AML-193 (cell line): Measurements from ENCODE around the gene PATJ.
"Not testable (repeated sequence)": the region's sequence is repeated elsewhere in the genome, so short reads cannot be mapped to it uniquely, and the experiment has no call there.

Experiments used
- DNase-seq, 2 experiments: peaks; one replicate each; lab custom pipeline; 2025; lab: John Stamatoyannopoulos, UW

The PATJ gene

DNA sequence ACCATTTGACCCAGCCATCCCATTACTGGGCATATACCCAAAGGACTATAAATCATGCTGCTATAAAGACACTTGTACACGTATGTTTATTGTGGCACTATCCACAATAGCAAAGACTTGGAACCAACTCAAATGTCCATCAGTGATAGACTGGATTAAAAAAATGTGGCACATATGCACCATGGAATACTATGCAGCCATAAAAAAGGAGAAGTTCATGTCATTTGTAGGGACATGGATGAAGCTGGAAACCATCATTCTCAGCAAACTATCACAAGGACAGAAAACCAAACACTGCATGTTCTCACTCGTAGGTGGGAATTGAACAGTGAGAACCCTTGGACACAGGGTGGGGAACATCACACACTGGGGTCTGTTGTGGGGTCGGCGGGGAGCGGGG, 206.4 kb downstream of the PATJ start:
- DNase-seq: not testable (repeated sequence)

DNA sequence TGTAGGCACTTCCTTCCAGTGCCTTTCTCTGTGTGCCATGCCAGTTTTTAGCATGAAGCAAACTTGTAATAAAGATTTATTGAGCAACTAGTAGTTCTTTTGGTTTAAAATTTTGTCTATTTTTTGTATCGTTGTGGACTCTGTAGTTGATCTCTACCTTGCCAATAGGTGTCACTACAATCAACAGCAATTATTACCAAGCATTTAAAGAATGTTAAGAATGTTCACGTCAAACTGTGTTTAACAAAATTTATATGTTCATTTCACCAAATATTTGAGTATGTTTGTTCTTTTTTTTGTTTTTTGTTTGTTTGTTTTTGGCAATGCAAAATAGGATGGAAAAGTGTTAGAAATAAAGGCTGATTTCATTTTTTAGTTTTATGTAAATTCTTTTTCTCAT, 208.1 kb downstream of the PATJ start:
- DNase-seq: no peak

DNA sequence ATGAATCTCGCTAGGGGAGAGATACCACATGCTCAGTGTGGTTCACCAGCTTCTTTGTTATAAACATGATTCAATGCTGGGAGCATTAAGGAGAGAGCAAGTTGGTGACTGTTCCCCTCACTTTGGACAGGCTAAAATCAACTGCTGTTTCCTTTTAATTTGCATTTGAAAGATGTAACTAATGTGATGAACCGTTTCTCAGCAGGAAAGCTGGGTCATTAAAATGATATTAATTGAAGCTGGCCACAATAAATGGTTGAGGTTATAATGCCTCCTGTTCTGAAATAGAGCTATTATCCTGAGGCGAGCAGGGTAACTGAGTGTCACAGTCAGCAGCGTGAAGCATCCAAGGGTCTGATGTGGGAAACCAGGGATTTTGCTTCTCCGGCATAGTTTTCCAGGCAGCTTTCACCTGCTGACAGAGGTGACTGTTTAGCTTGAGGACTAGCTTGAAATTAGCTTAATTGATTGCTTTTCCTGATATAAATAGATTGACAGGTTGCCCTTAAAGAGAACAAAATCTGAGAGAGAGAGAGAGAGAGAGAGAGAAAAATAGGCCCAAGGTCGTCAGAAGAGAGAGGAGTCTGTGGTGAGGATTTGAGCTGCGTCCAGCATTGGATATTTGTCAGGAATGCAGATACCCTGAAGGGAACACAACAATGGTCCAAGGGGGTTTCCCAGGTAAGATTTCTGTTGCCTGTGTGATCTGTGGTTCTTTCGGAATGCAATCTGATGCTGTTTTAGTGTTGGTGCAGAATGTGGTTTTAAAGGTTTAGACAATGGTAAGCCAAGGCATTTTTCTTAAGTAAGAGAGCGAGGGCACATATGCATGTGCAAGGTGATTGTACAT, 209.7 kb downstream of the PATJ start:
- DNase-seq: no peak

DNA sequence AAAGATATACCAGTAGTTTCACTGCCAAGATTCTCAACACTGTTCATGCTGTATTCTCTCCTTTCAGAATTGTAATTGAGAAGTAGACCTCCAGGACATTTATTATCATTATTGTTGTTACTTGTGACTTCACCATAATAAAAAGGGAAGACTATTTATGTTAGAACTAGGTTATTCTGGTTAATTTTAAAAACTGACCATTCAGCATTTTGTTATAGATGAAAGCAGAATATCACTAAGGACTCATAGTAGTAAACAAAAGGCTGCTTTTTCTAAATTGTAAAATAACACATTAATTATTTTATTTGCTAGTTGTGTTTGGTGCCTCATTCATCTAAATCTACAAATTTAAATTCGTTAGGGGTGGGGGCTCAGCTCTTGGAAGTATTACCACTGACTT, 210.4 kb downstream of the PATJ start:
- no peak for DNase-seq

DNA sequence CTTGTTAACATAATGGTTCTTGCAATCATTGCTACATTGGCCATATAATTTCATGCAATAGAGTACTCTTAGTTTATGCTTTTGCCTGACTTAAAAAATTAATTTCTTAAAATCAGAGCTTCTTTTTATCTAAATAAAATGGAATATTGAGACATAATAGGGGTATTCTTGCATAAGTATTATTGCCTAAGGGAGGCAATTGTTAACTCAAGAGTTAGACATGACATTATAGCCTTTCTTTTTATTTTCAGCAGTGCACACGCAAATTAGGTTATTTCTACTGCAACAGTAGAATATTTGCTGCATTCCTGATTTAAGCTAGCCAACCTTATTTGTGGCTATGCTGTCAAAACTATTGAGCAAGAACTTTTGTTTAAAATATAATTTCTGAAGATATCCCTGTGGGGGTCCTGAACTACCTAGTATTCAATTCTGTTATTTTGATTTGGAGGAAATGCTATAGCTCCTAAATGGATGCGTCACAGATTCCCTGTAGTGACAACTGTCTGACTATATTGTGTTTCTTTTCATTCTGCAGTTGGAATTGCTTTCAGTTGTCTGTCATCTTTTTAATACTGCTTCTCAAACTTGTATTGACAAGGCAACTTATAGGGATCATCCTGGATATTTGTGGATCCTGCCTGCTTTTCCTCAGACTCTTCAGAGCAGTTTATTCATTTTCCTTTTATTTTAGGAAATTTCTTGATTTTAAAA, 211.0 kb downstream of the PATJ start:
- no peak for DNase-seq

DNA sequence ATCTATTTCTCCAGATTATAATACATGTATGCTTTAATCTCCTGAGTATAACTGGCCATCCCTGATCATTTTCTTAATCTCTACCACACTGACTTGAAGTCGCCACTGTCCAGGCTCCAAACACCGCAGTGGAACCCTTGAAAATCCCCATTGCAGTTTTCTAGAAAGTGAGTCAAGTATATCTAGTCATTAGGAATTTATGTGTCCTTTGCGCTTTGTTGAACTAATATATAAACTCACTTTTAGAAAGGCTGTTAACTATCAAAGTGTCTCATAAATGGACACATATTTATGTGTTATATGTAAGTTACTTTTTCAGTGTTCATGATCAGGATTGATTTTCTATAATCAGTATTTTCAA, 211.5 kb downstream of the PATJ start:
- no peak for DNase-seq

DNA sequence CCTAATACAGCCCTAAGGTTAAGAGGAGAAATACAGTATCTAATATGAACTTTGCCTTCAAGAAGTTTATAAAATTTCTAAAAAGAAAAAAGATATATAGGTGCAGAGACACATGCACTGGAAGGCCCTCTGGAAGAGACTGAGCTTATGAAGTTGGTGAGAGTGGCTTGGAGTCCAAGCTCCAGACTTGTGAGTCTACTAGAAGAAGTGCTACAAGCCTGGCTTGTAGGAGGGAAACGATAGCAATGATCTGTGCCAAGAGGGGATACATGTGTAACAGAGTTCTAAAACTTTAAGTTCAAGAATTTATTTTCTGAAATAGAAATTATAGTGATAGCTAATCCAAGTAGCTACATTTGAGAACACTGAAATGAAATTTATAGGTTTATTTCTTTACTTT, 213.0 kb downstream of the PATJ start:
- DNase-seq: no peak

DNA sequence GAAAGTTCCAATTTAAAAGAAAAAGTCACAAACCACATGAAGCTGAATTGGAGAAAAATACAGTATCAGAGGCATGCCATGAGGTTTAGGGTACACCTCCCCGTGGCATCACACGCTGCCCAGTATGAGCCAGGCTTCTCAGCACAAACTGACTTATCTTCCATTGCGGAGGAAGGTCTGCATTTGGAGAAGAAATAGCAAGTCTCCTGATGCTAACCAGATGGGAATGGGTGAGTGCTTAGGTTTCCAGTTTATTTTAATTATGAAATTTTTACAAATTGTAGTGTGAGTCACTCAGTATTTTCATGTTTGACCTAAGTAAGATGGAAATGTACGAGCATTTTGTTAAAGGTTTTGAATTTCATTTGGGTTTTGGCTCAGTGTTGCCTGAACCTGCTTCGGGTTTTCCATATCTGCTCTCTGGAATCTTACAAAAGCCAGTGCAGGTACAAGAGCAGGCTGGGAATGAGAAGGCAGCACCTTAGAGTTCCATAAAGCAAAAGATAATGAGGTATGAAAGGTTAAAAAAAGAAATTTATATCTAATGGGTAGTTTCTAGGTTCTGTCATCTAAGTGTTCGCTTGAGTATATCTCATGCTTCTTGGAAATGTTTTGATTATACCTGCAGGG, 213.9 kb downstream of the PATJ start:
- DNase-seq: no peak

DNA sequence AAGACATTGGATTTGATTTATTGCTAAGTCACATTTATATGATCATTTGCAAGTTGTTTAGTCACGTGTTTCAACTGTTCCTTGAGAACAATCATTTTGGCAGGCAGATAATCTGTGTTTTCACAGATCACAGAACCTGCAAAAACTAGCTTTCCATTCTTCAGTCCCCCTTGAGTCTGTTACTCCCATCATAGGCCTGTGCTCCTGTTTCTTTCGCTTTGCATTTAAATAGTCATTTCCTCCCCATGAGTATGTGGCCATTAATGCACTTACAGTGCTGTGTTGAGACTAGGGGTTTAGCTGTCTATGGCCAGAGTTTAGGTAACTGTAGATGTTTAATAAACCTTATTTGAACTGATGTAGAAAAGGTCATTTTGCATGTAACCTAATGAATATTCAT, 214.5 kb downstream of the PATJ start:
- no peak for DNase-seq

DNA sequence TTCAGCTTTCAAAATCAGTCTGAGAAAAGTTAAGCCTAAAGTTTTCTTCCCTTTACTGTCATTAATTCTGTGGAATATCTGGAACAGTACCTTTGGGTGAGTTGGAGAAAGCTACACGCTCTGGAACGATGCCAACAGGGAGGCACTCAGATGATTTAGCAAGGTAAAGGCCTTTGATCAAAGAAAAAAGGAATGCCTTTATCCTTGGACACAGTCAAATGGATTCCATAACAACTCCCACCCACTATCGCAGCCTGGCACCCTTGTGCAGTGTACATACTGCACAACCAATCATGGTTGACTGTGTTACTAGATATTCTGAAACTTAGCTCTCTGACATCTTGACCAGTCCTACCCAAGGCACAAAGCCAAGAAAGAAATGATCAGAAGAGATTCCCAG, 218.7 kb downstream of the PATJ start:
- DNase-seq: no peak

DNA sequence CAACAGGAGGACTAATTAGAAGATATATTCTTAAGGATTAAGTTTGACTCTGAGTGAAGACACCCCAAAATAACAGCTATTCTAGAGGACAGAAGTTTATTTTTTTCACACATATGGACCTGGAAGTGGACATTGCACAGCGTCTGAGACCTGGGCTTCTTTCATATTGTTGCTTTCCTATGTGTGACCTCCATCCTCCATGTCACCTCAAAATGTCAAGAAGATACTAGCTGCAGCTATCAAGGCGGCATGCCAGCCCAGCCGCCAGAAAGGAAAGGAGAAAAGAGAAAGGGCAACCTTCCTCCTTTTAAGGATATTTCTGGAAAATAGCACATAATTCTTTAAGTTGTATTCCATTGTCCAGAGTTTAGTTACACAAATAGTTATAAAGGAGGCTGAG, 220.4 kb downstream of the PATJ start:
- no peak for DNase-seq

DNA sequence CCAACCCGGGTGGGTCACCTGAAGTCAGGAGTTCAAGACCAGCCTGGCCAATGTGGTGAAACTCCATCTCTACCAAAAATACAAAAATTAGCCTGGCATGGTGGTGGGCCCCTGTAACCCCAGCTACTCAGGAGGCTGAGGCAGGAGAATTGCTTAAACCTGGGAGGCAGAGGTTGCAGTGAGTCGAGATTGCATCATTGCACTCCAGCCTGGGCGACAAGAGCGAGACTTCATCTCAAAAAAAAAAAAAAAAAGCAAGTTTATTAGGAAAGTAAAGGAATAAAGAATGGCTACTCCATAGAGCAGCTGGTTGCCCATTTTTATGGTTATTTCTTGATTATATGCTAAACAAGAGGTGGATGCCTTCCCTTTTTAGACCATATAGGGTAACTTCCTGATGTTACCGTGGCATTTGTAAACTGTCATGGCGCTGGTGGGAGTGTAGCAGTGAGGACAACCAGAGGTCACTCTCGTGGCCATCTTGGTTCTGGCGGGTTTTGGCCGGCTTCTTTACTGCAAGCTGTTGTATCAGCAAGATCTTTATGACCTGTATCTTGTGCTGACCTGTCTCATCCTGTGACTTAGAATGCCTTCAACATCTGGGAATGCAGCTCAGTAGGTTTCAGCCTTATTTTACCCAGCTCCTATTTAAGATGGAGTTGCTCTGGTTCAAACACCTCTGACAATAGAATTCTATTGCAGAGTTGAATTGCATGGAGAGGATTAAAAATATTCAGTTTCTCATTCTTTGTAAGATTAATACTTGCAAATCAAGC, 224.4 kb downstream of the PATJ start:
- DNase-seq: not testable (repeated sequence)

DNA sequence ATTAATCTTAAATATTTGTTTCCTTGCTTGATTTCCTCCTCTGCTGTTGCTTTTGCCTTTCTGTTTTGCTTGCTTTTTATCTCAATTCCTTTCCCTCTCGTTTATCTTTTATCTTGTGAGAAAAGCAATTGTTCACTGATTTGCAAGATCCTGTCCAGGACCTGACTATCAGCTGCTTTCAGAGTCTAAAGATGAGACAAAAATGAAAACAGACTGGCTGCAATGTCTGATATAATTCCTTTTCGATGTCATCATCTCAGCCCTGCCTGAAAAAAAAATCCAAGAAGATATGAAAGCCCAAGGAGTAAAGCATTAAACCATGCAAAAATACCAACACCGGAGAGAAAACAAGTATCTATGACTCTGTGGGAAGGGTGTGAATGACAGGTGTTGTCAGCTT, 225.5 kb downstream of the PATJ start:
- DNase-seq: no peak

DNA sequence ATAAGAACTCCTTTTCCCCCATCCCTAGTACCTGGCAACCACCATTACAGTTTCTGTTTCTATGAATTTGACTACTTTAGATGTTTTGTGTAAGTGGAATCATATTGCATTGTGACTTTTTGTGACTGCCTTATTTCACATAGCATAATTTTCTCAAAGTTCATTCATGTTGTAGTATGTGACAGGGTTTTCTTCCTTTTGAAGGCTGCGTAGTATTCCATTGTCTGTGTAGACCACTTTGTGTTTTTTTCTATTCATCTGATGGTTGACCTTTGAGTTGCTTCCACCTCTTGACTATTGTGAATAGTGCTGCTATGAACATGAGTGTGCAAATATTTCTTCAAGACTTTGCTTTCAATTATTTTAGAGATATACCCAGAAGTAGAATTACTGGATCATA, 226.6 kb downstream of the PATJ start:
- DNase-seq: no peak

DNA sequence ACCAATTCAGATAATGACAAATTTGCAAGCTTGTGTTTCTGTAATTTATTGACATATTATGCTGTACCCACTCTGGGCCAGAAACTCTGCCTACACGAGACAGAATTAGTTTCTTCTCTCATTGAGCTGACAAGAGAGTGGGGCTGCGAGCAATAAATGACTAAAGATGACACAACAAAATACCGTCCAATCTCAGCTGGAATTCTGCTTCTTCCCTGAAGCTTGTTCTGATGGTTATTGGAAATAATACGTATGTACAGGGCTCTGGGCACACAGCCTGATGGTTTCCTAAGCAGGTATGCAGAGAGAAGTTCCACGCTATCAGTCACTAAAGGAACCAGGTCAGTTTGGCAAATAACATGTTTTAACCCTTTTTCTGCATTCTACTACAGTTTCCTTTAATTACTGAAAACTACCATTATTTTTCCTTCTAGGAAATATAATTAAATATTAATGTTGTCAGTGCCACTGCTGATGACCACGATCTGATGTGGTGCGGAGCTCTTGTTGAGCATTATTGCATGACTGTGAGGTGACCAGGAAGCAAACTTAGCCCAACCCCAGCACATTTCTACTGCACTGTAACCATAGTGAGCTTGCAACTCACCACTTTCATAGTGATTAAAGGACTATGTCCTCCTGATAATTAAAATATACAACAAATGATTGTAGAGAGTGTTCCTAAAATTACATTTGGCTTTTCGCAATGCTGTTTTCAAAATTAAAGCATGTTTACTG, 231.0 kb downstream of the PATJ start:
- DNase-seq: no peak

DNA sequence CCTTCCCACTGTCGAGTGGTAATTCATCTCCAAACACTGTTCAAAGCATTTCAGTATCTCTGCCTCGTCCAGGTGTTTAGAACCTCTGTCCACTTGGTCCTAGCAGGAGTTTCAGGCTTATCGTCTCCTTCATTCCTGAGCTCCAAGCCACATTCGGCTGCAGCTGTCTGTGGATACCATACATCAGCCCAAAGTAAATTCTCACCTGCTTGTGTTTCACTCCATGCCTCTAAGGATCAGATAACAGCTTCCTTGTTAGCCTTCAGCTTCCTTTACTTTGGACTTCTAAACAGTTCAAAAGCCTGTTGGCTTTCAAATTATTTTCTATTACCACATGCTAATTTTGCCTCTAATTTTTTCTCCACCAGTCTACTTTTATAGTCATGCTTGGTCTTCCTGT, 233.4 kb downstream of the PATJ start:
- DNase-seq: no peak

DNA sequence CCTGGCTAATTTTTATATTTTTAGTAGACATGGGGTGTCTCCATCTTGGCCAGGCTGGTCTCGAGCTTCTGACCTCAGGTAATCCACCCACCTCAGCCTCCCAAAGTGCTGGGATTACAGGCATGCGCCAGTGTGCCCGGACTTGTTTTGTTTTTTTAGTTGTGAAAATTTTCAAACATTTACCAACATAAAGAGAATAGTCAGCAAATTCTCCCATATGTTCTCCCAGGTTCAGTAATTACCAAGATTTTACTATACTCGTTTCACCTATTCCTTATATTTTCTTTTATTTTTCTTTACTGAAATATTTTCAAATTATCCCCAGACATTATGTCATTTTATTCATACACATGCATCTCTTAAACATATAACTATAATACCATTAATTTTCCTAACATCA, 234.3 kb downstream of the PATJ start:
- no peak for DNase-seq

DNA sequence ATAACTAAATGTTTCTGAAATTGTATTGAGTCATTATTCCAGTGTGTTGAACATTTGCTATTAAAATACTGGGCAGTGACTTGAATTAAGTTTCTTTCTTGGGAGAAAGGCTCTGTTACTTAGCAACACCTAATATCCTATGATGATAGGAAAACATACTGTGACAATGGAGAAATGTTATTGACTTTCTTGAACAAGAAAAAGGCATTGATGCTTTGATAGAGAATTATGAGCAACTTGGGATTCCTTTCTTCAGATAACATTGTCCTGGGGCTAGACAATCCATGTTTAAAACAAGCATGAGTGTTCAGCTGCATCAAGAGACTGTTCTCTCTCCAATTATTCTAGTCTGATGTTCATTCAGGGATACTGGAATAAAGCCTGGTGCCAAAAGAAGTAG, 236.5 kb downstream of the PATJ start:
- no peak for DNase-seq

DNA sequence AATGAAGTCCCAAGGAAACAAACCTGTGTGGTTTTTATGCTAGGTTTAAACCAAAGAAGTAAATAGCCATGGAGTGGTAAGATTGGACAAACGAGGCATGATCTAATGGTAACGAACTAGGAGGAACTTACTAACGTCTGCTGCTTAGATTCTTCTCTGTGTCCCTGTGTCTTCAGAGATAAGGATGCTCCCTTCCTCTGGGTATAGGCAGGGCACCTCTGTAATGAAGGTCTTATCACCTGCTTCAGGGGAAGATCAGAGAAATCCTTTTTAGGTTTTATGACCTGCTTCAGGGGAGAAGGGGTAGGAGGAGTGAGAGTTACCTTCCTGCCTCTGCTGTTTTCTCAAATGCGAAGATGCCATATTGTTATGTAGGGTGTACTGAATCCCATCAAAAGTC, 237.4 kb downstream of the PATJ start:
- no peak for DNase-seq

DNA sequence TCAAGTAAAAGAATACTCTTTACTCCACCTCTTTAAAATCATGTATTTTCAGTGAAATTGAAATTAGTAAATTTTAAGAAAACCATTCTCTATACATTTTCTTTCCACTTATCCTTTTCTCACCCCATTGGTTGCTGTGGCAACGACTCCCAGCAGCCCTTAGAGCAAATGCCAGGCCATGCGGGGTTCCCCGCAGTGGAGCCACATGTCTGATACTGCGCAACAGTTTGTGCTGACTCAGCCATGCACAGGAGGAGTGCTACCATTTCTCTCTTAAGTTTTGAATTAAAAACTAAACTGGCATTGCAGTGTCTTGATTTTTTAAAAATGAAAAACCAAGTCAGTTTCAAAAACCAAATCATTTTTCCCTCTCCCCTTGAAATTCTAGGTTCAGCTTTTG, 238.3 kb downstream of the PATJ start:
- DNase-seq: no peak

DNA sequence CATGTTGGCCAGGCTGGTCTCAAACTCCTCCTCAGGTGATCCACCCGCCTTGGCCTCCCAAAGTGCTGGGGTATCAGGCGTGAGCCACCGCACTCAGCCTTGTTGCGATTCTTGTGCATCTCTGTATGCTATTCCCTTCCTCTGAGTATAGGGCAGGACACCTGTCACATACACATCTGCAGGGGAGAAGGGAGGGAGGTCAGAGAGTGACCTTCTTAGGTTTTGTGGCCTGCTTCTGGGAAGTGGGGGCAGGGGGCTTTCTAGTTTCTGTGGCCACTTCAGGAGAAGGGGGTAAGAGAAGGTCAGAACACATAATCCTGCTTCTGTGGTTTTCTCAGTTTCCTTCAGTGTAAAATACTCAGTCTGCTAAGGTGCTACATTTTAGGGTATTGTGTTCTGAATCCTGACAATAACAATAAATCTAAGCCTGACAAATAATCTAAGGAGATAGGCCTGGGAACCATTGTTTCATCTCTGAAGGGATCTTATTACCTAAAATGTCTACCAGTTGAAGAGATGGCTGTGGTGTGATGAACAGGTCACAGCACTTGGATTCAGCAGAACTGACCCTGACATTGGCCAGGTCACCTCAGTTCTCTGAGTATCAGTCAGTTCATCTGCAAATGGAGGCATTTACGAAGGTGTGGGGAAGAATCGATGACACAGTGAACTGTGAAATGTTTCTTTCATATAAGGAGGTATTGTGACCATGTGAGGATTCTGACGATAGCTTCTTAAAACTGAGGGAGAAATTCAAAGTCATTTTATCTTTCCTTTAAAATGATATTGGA, 239.8 kb downstream of the PATJ start:
- DNase-seq: no peak
